Measurements from ENCODE around the gene SV2C.
"Not testable (repeated sequence)": the region's sequence is repeated elsewhere in the genome, so short reads cannot be mapped to it uniquely, and the experiment has no call there.

SV2C gene

DNA sequence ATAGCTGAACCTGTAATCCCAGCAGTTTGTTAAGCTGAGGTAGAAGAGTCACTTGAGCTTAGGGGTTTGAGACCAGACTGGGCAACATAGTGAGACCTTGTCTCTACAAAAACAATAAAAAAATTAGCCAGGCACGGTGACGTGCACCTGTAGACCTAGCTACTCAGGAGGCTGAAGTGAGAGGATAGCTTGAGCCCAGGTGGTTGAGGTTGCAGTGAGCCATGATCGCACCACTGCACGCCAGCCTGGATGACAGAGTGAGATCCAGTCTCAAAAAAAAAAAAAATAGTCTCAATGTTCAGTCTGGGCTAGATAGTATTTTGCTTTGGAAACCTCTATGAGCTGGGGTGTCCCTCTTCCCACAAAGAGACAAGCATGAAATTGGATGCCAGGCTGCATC lies 268.0 kb downstream of the SV2C start:
- no peak for DNase-seq

DNA sequence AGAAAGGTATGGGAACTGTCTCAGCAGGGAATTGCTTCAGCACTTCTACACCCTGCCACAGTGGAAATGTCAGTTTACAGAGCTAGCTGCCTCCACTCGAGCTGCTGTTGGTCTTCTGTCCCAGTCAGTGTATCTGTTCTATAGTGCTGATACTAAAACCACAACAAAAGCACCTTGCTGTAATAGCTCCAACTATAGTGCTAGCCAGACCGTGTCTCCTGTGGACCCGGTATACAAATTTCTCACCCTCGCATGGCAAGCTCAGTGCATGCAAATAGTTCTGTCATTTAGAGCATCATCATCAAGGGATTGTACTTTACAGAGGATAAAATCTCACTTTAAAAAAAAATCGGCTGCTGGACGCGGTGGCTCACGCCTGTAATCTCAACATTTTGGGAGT lies 268.4 kb downstream of the SV2C start:
- no peak for DNase-seq

DNA sequence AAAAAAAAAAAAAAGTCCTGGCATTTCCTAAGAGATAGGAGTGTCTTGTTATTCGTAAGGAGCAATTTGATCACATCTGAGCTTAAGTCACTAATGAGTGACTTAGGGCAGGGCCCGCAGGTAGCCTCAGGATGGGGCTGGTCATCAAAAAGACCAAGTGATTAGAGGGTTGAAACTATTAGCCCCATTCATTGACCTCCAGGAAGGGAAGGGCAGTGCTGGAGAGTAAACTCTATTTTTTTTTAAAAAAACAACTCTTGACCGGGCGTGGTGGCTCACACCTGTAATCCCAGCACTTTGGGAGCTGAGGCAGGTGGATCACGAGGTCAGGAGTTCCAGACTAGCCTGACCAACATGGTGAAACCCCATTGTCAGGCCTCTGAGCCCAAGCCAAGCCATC lies 273.7 kb downstream of the SV2C start:
- DNase-seq: no peak

DNA sequence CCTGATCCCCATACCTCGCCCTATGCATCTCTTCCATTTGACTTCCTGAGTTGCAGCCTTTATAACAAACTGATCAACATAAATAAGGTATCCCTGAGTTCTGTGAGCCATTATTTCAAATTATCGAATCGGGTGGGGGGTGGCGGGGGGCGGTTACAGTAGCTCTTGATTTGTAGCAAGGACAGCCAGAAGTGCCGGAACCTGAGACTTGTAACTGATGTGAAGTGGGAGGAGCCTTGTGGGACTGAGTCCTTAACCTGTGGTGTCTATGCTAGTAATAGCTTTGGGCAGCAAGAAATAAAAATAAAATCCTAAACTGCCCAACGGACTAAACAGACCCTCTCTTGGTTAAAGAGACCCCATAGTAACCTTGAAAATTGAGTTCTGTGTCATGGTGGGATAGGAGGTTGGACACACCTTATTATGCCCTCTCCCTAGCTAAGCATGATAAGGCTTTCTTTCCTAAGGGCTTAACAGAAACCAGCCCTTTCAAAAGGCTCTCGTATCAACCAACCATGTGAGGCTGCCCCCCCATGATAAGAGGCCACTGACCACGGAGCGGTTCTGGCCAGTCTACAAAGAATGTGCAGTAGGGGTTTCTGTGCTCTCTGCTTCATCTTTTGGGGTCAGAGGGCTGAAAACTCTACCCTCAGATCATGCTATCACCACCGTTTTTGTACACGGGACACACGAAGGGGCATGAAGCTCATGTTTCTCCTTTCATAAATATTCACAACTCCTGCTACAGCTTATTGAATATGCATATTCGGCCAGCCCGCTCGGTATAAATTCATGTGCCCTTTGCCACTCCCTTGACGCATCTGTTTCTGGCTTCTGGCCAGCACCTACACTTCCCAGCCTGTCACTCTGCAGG lies 280.4 kb downstream of the SV2C start:
- DNase-seq: no peak

GRCh38 chr5:76364226-76364589 lies 281.0 kb downstream of the SV2C start:
- no peak for DNase-seq

DNA sequence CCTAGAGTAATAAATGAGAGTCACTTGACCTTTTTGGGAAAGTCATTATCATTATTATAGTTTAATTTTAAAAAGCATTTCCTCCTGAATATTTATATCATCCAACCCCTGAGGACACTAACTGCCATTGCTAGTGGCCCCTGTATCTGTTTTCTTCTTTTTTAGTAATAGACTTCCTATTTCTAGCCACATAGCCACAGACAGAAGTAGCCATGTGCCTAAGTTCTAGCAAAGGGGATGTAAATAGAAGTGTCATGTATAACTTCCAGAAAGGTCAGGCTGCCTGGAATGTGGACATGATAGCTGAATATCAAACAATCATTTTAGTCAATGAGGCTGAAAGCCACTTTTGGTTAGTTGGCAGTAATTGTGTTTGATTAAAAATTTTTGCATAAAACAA lies 282.4 kb downstream of the SV2C start:
- no peak for DNase-seq

GRCh38 chr5:76366596-76366995 lies 283.4 kb downstream of the SV2C start:
- DNase-seq: no peak

GRCh38 chr5:76367623-76368371 lies 284.6 kb downstream of the SV2C start:
- DNase-seq: no peak

GRCh38 chr5:76368941-76369340 lies 285.8 kb downstream of the SV2C start:
- no peak for DNase-seq

GRCh38 chr5:76369668-76370067 lies 286.5 kb downstream of the SV2C start:
- DNase-seq: not testable (repeated sequence)

GRCh38 chr5:76371960-76372322 lies 288.8 kb downstream of the SV2C start:
- DNase-seq: no peak

DNA sequence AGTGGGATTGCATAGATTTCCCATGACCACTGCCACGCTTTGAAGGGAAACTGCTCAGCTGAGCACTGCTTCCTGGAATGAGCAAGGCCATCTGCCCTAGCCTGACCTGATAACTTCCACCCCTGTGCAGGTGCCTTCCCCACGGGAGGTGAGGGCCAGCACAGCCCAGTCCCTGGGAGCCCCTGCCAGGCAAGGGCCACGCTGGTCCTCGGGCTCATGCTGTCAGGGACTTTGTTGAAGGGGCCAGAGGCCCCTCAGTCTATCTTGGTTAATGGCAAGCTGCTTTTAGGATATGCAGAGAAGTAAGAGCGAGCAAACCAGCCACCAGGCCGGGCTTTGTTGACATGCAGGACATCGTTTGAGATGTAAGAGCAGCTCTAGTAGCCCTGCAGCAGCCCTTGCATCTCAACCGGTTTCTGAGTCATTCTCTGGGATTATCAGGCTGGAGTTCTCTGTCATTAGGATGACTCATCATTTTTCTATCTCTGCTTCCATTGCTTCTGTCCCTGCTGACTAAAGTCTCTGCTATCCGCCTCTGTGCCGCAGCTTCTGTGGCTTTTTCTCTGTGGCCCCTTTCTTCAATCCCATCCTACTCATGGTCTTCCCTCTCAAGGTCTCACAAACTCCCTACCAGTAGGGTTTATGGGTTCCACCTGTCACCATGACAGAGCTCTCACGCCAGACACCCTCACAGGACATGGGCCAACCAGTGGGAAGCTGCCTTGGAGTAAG lies 289.3 kb downstream of the SV2C start:
- DNase-seq: no peak

DNA sequence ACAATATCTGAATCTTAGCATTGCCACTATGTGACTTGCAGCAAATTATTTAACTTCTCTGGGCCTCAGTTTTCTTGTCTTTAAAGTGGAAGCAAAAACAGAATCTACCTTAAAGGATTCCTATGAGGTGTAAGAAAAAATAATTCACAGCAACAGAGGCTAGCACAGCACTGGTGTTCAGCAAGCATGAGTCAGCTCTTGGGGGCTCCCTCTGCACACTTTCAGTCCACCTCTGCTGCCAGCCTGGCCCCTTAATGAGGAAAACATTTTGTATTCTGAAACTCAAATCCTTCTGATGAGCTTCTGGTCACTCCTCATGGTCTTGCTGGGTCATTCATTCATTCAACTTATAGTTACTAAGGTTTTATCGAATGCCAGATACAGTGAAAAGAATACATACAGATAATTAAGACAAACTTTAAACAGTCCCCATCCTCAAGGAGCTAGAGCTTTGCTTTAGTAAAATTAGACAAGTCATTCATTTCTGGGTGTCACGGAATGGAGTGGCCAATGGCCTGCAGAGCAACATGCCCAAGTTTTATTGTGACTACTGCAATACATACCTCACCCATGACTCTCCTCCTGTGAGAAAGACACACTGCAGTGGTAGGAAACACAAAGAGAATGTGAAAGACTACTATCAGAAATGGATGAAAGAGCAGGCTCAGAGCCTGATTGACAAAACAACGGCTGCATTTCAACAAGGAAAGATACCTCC lies 293.1 kb downstream of the SV2C start:
- DNase-seq: no peak

GRCh38 chr5:76376866-76377230 lies 293.7 kb downstream of the SV2C start:
- no peak for DNase-seq

DNA sequence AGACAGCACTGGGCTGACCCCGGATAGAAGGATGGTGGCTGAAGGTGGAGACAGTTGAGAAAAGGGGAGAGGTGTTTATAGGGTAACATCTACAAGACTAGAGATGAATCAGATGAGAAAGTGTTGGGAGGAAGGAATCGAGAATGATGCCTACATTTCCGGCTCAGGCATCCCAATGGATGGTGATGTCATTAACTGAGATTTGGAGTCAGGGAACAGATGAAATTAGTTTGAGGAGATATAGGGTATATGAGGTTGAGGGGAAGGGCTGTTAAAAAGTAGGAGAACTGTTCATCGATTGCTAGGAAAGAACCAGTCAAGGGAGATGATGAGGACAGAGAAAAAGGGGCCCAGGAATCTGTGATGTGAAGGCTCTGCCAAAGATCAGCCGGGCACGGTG lies 295.2 kb downstream of the SV2C start:
- no peak for DNase-seq

GRCh38 chr5:76379316-76379715 lies 296.1 kb downstream of the SV2C start:
- no peak for DNase-seq

DNA sequence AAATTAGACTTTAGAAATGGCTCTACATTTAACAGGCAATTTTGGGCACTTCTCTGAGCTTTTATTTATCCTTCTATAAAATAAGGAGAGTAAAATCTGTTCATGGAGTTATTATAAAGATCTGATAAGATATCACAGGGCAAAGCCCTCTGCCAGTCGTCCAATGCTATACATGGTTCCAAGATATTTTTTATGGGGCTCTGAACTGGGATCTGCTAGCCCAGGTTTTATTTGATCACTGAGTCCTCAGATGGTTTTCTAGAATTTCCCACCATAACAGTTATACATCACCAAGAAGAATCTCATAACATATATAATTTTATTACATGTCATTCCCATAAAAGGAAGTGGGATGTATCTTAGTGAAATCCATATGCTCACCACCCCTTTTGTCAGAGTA lies 296.7 kb downstream of the SV2C start:
- no peak for DNase-seq

DNA sequence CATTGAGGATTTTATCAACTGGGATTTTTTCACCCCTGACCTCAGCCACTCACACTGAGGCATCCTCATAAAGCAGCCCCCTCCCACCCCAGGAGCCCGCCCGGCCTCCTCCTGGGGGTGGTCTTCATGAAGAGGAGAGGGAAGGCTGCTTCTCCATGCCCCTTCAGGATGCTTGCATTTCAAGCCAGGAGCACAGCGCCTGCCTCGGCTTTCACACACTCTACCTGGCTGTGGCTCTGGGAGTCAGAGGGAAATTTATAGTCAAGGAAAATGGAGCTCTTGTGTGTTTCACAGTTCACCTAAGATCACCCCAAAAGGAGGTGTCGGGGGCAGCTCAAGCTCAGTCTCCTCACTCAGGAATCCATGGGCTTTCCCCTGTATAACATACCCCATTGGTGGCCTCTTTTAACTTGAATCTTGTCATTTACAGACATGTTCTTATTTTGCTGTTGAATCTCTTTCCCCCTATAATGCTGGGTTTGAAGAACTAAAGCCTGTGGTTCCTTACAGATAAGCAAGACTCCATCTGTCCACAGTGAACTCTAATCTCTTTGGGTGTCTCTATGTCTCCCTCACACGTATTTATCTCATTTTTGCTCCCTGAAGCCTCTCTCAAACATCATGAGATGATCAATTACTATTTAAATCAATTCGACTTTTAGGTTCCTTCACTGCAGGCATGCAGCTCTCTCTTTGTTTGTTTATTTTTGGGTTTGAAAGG lies 297.3 kb downstream of the SV2C start:
- DNase-seq: no peak

DNA sequence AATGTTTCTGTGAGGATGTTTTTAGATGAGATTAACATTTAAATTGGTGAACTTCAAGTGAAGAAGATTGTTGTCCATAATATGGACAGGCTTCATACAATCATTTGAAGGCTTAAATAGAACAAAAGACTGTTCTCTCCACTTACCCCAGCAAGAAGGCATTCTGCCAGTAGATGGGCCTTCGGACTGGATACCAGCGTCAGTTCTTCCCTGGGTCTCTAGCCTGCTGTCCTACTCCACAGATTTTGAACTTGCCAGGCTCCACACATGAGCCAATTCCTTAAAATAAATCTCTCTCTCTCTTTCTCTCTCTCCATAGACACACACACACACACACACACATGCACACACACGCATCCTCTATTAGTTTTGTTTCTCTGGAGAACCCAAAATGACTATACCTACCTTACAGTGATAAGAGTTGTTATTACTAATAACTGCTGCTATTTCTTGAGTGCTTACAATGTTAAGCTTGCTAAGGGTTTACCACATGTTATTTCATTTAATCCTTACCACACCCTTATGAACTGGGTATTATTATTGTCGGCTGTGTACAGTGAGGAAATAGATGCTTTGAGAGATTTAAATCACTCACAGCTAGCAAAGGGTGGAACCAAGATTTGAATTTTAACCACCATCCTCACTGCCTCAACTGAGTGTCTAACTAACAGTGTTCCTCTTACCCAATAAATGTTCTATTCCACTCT lies 300.1 kb downstream of the SV2C start:
- no peak for DNase-seq

DNA sequence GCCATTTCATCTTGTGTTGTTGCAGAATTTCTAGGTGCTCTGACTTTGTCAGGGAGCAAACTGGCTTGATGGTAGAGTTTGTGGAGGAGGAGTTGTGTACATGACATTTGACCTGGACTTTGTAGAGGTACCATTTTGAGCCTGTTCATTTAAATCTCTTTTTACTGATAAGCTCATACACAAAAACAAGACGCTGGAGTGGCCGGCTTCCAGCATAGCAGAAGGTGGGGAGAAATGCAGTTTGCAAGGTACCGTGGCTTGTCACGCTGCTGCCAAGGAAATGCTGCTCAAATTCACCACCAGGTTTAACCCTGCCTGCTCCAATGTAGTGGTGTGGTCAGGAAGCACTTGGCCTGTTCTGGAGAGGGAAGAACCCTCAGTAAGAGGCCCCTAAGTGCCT lies 301.0 kb downstream of the SV2C start:
- no peak for DNase-seq

DNA sequence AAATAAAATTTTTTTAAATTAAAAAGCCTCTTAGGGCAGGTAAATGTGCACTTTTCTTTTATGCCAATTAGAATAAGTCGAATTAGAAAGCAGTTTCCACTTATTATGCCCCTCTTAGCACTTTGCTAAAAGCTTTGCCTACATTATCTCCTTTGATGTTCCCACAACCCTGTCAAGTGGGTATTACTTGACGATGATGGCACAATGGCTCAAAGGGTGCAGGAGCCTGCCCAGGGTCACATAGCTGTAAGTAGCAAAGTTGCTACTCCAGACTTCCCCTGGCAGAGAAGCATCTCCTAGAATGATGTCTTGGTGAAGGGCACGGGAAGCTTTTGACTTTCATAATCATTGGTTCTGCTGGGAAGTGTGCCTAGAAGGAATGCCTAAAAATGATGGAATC lies 301.5 kb downstream of the SV2C start:
- no peak for DNase-seq

- DNase-seq: no peak
Observed at GRCh38 chr5:76385540-76385939, 302.4 kb downstream of the SV2C start.

Measured in stimulated activated CD4-positive, alpha-beta T cell treated with anti-CD3 and anti-CD28 coated beads, Interleukin-4, amount 100 ng/mL, for 4 hours (primary cell).